ENCODE data around the gene TSPEAR.

GRCh38 chr21:44529503-44530125 is 181.8 kb downstream of the TSPEAR start:
- TF ChIP-seq POLR2A (IDR thresholded peaks at IDR 0.05) (no peak), CTCF (IDR thresholded peaks at IDR 0.05) (no peak)
